GM19099 (cell line): ENCODE data around the gene ATP11A.

Experiments
- POLR2A ChIP-seq: IDR thresholded peaks from 3 replicates; pipeline ENCODE4 v1.6.1; 2011; ENCODE audit warnings: low read depth; ENCODE audit not compliant: insufficient read length; ENCODE audit errors: extremely low read depth

ATP11A gene

DNA sequence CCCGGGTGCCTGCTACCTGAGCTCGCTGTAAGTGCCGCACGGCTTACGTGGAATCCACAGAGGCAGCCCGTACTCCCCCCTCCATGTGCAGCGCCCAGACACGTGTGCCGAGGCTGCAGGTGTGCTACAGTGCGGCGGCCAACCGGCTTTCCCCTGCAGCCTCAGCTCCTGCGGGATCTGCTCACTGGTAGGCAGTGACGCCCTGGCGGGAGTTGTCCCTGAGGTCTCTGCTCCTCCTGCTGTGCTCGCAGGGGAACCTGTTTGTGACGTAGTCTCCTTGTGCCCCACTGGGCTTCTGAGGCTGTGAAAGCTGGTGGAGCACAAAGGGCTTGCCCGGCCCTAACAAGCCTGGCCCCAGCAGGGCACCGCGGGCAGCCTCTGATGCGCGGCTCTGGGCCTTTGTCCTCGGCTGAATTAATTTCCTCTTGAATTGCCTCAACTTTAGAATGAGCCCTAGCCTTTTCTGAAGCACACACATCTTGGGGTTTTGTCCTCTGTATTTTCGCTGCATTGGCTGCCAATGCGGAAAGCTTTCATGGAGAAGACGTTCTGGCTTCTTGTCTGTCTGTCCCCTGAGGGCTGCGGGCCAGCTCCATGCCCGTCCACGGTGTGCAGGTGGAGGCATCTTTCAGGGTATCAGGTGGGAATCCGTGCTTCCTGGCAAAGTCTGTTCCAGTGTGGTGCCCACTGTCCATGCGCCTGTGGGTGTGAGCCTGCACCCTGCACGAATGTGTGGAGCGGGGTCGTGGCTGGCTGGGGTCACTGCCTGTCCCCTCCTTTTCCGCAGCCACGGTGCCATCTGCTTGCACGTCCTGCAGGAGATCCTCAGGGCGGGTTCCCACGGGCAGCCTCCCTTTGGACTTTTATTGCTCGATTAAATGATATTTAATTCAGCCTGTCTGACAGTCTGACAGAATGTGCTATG is 201.9 kb downstream of the ATP11A start:
- TF ChIP-seq POLR2A: no peak

DNA sequence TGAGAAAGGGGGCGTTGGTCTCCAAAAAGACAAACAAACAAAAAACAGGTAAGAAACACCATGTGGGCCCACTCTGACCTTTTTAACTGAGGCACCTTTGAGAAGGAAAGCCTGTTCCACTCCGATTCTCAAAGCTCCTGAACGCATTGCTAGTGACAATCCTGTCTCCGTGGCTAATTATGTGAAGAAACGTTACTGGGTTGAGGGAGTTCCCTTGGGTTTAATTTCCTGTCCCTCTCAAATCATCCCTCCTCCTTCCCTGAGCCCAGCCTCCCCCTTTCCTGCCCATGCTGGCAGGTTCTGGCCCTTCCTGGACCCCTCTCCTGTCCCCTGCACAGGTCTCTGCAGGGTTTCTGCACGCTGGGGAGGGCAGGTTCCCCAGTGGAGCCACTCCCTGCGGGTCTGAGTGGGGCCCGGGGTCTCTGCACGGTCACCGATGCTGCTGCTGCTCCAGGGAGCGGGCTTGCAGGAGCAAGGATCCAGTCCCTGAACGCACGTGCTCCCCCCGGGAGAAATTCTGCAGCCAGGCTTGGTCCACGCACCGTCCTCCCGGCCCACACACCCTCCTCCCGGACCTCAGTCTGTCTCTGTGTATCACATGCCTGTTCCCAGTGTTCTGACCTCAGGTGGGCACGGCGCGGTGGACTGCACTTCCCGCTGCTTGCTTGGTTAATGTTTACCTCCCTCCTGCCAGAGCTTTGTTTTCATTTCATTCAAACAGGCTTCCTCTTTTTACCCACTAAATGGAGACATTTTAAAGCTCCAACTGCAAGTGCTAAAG is 202.8 kb downstream of the ATP11A start:
- TF ChIP-seq POLR2A: no peak

DNA sequence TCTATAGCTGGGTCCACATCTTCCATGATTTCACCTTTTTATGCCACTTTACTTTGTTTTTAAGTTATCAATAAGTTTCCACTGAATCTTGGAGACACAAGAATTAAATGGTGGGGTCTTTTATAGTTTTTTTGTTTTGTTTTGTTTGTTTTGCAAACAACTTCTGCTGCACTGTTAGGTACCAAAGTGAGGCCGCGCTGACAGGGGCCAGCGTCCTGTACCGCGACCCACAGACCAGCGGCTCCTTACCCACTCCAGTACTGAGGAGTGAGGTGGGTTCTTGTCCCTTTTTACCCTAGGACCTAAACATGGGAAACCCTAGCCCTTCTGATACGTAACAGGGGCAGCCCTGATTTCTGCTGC is 203.3 kb downstream of the ATP11A start:
- TF ChIP-seq POLR2A: no peak

DNA sequence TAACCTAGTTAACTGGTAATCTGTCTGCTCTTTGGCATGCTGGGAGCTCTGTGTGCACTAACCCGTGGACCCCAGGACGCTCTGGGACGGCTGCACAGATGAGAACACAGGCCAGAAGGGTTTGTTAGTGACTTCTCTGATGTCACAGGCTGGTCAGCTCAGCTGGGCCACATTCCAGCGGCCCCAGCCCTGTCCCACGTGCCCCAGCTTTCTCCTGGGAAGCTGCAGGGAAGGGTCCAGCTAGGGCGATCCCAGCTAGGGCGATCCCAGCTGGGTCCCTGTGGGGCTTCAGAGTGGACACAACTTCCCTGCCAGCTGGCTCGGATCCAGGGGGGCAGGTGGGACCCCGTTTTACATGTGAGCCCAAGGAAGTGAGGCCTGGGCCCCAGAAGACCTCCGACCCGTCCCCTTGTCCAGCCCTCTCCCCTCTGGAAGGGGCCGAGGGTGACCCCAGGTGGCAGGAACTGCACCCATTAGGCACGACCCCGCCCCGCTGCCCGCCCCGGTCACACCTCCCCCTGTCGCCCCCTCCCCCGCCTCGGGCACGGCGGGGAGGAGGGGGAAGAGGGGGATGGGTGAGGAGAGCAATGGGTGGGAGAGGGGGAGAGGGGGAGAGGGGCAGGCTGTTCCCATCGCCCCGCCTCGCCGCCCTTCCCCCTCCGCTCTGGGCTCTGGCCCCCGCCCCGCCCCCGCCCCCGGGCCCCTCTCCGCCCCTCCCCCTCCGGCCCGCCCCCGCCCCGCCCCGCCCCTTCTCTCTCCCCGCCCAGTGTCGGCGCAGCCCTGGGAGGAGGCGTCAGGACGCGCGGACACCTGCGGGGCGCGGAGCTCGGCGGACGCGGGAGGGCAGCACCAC is 204.0 kb downstream of the ATP11A start:
- TF ChIP-seq POLR2A: no peak

DNA sequence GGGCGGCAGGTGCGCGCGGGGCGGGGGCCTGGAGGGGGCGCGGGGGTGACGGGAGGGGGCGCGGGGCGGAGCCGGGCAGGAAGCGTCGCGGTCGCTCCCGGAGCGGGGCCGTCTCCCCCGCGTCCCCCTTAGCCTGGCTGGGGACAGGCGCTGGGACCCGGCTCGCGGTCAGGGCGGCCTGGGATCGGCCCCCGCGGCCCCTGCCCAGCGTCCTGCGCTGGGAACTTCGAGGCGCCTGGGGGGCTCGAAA is 204.5 kb downstream of the ATP11A start:
- TF ChIP-seq POLR2A: no peak

DNA sequence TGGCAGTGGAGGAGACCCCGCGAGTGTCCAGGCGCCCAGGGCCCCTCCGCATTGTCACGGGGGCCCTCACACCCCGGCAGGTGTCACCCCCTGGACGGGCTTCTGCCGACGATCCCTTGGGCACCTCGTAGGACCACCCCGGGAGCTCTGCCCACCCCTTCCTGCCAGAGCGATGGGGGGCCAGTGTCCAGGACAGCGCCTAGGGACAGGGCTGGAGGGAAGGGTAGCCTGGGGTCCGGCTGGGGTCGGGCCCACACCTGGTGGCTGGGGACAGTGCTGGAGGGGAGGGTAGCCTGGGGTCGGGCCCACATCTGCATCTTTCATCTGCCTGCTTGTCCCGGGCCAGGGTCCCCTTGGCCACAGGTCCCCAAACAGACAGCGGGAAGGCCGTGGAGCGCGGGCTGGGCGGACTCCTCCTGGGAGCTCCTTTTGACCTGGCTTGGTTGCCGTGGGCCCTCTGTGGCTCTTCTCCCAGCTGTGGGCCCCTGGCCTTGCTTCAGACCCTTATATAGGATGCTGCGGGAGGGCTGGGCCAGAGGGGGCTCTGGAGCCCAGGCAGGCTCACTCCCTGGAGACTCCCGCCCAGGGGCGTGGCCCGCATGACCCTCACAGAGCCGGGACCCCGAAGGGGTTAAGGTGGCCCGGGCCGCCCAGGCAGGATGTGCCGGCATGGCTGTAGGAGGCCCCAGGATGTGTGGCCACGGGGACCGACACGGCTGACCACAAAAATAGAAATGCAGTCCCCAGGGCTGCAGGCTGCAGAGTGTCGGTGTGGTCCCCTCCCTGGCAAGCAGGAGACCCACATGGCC is 205.0 kb downstream of the ATP11A start:
- no peak for TF ChIP-seq POLR2A

DNA sequence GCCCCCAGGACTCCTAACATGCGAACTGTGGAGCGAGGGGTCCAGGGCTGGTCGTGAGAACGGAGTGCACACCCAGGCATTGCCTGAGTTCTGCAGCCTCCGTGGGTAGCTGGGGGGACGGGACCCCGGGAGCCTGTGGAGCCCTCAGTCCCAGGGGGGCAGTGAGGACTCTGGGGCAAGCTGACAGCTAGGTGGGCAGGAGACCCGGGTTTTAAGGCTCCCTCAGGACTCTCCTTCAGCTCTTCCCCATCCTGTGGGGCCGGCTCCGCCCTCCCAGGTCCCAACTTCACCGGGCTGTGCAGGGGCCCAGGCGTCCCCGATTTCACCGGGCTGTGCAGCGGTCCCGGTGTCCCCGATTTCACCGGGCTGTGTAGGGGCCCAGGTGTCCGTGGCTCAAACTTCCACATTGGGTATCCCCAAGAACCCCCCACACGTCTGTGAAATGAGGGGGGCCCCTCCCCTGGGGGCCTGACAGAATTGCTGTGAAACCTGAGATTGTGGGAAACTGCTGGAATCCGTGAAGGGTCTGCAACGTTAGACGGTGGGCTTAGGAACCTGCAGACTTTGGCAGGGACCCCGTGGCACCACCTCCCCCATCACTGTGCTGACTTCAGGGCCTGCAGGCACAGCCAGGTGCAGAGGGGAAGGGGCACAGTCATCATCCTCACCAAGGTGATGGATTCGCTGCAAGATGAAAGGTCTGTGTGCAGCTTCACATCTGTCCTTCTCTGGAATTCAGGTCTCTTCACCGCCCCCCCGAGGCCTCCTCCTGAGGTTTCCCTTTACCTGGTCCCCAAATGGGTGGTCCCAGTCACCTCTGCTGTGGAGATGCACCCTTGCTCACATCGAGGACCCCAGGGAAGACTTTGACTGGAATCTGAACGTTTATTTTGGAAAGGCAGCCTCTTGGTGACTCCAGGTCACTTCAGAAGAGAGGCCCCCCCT is 206.0 kb downstream of the ATP11A start:
- TF ChIP-seq POLR2A: no peak

DNA sequence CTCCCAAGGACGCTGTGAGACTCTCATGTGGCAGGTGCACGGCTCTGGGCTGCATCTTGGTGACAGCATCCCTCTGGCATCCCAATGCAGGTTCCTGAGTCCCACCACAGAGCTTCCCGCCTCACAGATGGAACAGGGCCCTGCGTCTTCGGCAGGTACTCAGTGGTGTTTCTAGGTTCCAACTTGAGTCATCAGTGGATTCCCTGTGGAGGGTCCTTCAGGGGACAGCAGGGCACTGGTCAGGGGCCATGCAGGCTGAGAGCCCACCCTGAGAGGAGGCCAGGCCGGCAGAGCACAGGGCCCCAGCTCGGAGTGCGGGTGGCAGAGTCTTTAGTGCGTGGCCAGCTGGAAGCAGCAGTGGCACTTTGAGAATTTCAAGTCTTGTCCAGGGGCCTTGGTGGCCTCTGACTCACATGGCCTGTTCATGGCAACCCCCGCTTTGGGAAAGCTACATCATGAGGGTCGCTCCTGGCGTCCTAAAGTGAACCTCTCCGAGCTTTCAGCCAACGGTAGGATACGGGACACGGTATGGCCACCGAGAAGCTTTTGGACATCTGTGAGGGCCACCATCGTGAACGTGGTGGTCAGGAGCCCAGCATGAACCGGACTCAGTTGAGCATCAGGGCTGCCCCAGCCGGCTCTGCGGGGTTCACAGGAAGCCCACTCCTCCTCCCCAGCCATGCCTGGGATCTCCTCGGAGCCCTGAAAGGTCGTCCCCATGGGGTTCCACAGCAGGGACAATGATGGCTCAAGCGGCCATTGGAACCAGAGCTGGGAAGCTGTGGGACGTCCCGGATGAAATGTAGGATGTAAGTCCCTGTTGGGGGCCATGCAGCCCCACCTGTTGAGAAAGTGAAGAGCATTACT is 207.1 kb downstream of the ATP11A start:
- TF ChIP-seq POLR2A: no peak

DNA sequence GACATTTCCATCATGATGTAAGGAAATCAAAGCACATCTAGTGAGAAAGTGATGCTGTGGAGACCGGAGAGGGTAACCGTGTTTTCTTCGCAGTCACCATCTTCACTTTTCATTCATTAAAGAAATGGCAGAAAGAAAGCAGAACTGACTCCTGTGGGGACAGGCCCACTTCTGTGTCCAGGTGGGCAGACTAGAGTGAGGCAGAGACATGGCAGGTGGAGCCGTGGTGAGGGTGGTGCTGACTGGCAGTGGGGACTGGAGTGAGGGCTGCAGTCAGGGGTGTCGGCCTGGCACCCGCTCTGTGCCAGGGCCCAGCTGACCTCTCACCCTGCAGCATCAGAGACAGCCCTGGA is 207.7 kb downstream of the ATP11A start:
- no peak for TF ChIP-seq POLR2A

DNA sequence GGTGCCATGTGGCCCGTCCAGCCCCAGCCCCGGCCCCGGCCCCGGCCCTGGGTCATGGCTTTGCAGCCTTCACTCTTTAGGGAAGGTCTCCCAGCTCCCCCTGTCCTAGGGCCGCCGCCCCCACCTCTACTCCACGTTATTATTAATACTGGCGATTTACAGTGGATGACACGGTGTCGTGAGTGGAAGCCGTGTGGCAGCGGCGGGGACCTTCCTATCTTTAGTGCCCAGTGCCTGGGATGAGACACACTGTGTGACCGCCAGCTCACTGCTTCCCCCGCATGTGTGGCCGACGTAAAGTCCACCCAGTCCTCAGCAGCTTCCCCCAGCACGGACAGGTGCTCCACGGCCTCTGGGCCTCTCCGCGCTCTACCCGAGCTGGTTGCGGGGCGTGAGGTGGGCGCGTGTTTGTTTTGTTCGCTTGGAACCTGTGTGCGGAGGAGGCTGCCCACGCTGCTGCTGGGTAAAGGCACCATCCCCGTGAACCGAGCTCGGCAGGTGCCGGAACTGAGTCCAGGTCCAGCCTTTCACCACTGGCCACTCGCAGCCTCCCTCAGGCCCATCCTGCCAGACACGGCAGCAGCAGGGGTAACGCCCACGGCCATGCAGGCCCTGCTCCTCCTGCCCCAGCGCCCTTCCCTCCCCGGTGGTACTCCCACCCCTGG is 208.2 kb downstream of the ATP11A start:
- TF ChIP-seq POLR2A: no peak

DNA sequence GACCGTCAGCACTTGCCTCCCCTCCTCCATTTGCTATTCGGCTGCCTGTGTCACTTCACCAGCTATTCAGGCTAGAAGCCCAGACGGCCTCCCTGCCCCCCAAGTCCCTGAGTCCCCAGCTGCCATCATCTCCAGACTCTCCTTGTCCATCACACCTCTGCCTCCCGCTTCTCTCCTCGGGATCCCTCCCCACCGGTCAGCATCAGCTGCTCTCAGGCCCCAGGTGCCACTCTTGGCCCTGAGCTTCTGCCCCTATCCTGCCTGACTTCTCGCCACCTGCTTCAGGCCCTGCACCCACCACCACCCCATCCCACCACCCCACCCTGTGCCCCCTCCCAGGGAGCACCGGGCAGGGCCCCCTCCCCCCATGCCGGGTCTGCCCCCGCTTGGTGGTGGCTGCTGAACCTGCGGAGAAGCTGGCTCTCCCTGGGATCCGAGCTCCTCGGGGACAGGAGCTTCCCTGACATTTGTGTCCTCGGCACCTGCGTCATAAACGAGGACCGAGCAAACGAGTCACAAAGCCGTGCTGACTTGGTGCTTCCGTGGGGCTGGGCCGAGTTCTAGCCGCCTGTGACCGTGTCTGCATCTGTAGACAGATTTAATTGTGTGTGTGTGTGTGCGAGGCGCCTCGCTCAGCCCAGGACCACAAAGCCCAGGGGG is 208.9 kb downstream of the ATP11A start:
- TF ChIP-seq POLR2A: no peak
